Naive B cell (primary cell): ENCODE data around the gene RAB26. TPM values are rescaled to one million over a fixed set of nuclear protein-coding genes. Genes with fewer than 3 reads are reported as not detected.

Source experiments
- ATAC-seq, 2 donors: fragments of 150-1000 bp; cut with Tn5 transposase; 2 replicates each; pipeline ENCODE4 v1.10.0; 2021; ENCODE audit warnings: low read depth in 2 of 2, mild to moderate bottlenecking in 2 of 2, moderate library complexity in 2 of 2
- DNase-seq: peaks from one replicate; pipeline ENCODE4 v3.0.0; 2022
- H3K27ac Mint-ChIP-seq, 6 donors: one replicate each; pipeline ENCODE4 v1.8.0; 2020 to 2022; ENCODE audit warnings: mild to moderate bottlenecking in 6 of 6, mixed read lengths in 6 of 6, moderate library complexity in 5 of 6, inconsistent platforms in 2 of 6
- H3K27me3 Mint-ChIP-seq, 3 donors: one replicate each; pipeline ENCODE4 v1.8.0; 2021 to 2022; ENCODE audit warnings: mixed read lengths in 3 of 3, mild to moderate bottlenecking in 1 of 3
- H3K36me3 Mint-ChIP-seq, 2 donors: one replicate each; pipeline ENCODE4 v1.8.0; 2020 to 2022; ENCODE audit warnings: mixed read lengths in 2 of 2, inconsistent platforms in 1 of 2, mild to moderate bottlenecking in 1 of 2
- H3K4me1 Mint-ChIP-seq, 3 donors: one replicate each; pipeline ENCODE4 v1.8.0; 2020 to 2022; ENCODE audit warnings: mixed read lengths in 3 of 3, inconsistent platforms in 1 of 3, mild to moderate bottlenecking in 1 of 3, moderate library complexity in 1 of 3
- H3K4me3 Mint-ChIP-seq, 8 donors: one replicate each; pipeline ENCODE4 v1.8.0; 2020 to 2022; ENCODE audit warnings: mild to moderate bottlenecking in 8 of 8, mixed read lengths in 8 of 8, moderate library complexity in 8 of 8, inconsistent platforms in 2 of 8
- H3K9me3 Mint-ChIP-seq, 7 donors: one replicate each; pipeline ENCODE4 v1.8.0; 2020 to 2022; ENCODE audit warnings: mixed read lengths in 7 of 7, mild to moderate bottlenecking in 5 of 7, inconsistent platforms in 2 of 7, moderate library complexity in 1 of 7
- polyA plus RNA-seq, 6 donors: library from polyadenylated mRNA; unstranded; fragments of 300-500 nt; fragmentation: Illumina TruSeq; gene quantifications; one replicate each; pipeline ENCODE4 v1.2.3, GENCODE V29; 2021; ENCODE audit warnings: low read depth in 6 of 6

RAB26 gene
- polyA plus RNA-seq, 6 donors from 2014 or later = 0.66 to 2.7 (median 1.4) TPM; not detected in 1

DNA sequence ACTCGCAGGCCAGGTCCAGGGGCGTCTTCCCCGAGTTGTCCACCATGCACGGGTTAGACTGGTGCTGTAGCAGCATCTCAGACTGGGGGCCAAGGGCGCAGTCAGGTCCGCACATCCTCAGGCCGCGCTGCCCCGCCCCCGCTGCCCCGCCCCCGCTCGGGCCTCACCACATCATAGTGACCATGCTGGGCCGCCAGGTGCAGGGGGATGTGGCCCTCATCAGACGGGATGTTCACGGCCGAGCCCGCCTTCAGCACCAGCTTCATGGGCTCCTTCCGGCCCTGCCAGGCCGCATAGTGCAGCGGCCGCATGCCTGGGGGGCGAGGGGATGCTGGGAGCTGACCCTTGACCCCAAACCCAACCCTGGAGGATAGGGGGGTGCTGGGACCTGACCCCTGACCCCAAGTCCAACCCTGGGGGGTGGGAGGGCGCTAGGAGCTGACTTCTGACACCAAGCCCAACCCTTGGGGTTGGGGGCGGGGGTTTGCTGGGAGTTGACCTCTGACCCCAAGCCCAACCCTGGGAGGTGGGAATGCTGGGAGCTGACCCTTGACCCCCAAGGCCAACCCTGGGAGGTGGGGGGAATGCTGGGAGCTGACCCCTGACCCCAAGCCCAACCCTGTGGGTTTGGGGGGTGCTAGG is 40.9 kb downstream of the RAB26 start:
- no peak for DNase-seq
- ATAC-seq = no peak
- peaks cover 0 to 29% (median 14%) of the 10 kb centered on the region in 3 donors for H3K27me3 Mint-ChIP-seq
- no peak overlapping the region for H3K27ac Mint-ChIP-seq
- H3K4me3 Mint-ChIP-seq = no peak overlapping the region
- H3K9me3 Mint-ChIP-seq = no peaks in the 10 kb centered on the region
- H3K4me1 Mint-ChIP-seq = no peaks in the 10 kb centered on the region
- no peaks in the 10 kb centered on the region for H3K36me3 Mint-ChIP-seq

DNA sequence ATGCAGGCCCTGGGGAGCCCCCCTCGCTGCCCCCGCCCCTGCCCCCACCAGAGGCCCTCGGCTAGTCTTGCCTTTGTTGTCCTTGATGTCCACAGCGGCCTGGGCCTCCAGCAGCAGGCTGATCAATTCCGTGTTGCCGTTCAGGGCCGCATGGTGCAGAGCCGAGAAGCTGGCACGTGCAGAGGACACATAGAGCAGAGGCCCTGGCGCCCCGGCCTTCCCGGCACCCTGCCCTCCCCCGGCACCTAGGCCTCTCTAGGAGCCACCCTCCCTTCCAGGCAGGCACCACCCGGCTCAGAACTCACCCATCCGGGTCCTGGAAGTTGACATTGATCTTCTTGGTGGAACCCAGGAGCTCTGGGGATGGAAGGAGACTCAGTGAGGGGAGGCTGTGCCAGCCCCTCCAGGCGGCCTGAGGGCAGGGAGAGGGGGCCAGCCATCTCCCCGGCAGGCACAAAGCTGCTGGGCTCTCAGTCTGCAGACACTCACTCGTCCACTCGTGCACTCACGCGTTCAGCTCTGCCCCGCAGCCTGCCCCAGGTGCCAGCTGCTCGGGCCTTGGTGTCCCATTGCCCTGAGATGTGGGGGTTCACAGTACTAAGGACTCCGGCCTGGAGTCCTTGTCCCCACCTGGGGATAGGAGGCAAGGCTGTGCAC is 41.7 kb downstream of the RAB26 start:
- no peak overlapping the region for H3K4me3 Mint-ChIP-seq
- H3K4me1 Mint-ChIP-seq = peaks cover 5 to 7% (median 5%) of the 10 kb centered on the region in 3 donors

DNA sequence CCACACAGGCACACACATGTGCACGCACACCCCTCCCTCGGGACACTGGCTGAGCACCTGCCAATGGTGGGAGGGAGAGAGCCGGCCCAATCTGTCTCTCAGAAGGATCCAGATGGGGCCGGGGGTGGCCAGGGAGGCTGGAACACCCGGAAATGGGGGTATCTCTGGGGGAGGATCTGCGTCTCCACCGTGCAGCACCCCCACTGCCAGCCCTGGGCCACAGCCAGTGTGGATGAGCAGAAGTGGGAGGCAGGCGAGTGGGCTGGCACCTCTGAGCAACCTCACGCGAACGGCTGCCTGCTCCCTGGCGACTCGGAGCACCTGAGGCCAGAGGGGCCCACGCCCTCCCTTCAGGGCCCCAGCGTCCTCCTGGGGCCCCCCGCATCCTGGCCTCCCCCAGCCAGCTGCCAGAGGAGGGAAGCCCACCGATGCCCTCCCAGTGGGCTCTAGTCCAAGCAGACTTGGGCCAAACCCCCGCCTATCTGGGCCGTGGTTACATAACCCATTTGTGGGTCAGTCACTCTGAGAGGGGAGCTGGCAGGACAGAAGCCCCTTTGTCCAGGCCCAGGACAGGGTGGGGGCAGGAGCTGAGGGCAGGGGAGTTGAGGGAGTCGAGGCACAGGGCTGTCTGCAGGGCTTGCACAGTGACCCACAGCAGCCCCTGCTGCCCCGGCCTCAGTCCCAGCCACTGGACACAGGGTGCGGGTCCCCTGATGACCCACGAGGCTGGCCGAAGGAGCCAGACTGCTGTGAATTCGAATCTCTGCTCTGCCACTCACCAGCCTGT is 42.4 kb downstream of the RAB26 start:
- H3K4me3 Mint-ChIP-seq = no peak overlapping the region
- H3K36me3 Mint-ChIP-seq = no peaks in the 10 kb centered on the region
- no peak overlapping the region for H3K27ac Mint-ChIP-seq
- DNase-seq = no peak
- H3K4me1 Mint-ChIP-seq = peaks cover 5 to 7% (median 6%) of the 10 kb centered on the region in 3 donors
- H3K9me3 Mint-ChIP-seq = no peaks in the 10 kb centered on the region
- peaks cover 6 to 40% (median 22%) of the 10 kb centered on the region in 3 donors for H3K27me3 Mint-ChIP-seq
- no peak for ATAC-seq

More for the DNA sequence above, 41.7 kb downstream of the RAB26 start:
- Mint-ChIP-seq H3K27ac (no peak overlapping the region), H3K27me3 (peaks cover 6 to 36% (median 20%) of the 10 kb centered on the region in 3 donors), H3K9me3 (no peaks in the 10 kb centered on the region), H3K36me3 (no peaks in the 10 kb centered on the region)
- ATAC-seq = no peak
- DNase-seq = no peak

DNA sequence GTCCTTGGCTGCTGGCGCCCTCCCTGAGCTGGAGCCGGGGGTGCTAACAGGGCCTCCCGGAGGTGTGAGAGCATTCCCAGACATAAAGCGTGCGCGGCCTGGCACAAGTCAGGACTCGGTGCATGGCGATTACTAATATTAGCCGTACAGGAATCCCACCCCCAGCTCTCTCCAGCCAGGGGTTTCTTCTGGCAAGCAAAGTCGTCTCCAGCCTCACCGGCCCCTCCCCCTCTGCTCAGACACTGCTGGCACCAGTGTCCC is 43.0 kb downstream of the RAB26 start:
- peaks cover 6 to 40% (median 22%) of the 10 kb centered on the region in 3 donors for H3K27me3 Mint-ChIP-seq
- ATAC-seq = no peak
- H3K27ac Mint-ChIP-seq = no peak overlapping the region
- H3K4me1 Mint-ChIP-seq = peaks cover 5 to 7% (median 6%) of the 10 kb centered on the region in 3 donors
- no peaks in the 10 kb centered on the region for H3K9me3 Mint-ChIP-seq
- DNase-seq = no peak
- no peaks in the 10 kb centered on the region for H3K36me3 Mint-ChIP-seq
- no peak overlapping the region for H3K4me3 Mint-ChIP-seq

DNA sequence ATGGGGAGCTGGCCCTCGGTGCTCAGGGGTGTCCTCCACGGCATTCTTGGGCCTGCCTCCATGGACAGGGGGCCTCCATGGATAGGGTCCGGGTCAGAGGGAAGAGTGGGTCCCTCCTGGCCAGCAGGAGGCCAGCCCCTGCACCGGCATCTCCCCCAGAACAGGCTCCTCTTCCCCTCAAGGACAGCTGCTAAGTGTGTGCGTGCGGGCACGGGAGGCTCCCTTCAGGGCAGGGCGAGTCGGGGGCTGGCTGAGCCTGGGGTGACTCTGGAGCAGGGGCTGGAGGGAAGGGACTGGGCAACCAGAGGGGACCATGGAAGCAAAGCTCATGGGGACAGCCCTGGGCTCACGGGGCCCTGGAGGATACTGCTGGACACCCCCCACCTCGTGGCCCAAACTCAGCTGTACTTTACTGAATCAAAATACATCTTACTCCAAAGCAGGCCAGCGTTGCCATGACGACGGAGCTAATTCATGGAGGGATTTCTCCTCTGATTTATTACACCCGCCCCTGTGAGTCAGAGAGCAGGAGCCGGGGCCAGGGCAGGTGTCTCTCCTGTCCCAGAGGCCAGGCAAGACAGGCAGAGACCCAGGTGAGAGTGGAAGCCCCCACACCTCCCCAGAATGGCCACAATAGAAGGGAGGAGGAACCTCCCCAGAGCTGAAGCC is 45.9 kb downstream of the RAB26 start:
- peaks cover 6 to 9% (median 9%) of the 10 kb centered on the region in 3 donors for H3K4me1 Mint-ChIP-seq
- H3K27me3 Mint-ChIP-seq = peaks cover 23 to 63% (median 43%) of the 10 kb centered on the region in 3 donors
- H3K36me3 Mint-ChIP-seq = no peaks in the 10 kb centered on the region
- ATAC-seq (no peak), DNase-seq (no peak)
- H3K4me3 Mint-ChIP-seq = peak overlapping the region in 5 of 8 donors; percentile 15 to 62 (median 29)
- H3K27ac Mint-ChIP-seq = peak overlapping the region in 1 of 6 donors; percentile 67
- no peaks in the 10 kb centered on the region for H3K9me3 Mint-ChIP-seq

DNA sequence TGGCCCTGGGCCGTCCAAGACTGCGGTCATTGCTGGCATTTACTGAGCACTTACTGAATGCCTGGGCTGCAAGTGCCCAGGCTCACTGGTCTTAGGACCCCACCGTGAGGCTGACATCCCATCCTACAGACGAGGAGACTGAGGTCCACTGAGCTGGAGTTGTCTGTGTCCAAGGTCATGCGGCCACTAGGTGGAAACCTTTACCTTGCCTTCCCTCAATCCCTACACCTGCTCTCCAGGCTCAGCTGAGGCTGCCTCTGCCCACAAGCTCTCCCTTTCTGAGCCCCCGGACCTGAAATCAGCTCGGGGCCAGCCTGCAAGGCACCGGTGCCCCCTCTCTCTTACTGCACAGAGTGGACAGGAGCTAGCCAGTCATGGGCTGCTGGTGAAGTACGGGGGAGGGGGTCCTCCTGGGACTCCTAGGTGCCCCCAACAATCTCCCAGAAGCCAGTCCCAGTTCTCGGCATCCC is 46.5 kb downstream of the RAB26 start:
- H3K4me3 Mint-ChIP-seq = peak overlapping the region in 7 of 8 donors; percentile 21 to 79 (median 58)

DNA sequence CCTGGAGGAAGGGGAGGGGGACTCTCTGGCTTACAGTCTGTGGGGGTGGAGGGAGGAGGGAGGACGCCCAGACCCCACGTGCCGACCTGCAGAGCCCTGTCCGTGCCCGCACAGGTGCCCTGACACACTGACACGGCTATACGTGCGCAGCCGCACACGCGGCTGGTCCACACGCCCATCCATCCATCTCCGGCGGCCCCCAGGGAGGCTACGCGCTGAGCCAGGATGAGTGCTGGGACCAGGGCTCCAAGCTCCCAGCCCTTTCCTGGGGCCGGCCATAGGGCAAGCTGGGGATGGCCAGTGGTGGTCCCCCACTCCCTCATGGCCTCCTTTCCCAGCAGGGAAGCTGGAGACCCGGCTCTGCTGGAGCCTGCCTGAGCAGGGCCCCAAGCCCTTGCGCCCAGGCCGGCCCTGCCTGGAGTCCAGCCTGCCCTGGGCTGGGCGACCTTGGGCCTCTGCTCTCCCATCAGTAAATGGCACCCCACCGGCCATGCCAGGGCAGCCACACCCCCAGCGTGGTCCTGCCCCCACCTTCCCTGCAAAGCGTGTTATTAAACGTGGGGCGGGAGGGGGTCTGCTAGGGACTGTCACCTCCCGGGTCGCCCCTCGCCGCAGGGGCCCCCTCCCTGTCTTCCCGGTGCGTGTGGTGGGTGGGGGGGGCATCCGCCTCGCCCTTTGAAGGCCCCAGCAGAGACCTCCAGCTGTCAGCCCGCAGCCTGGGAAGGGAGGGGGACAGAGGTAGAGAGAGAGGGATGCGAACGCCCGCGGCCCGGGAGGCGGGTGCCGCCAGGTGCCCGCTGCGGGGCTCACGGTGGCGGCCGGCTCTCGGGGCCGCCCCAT is 47.1 kb downstream of the RAB26 start:
- DNase-seq = no peak
- Mint-ChIP-seq H3K9me3 (peaks cover 0 to 1% (median 0%) of the 10 kb centered on the region in 7 donors), H3K4me3 (peak overlapping the region in 6 of 8 donors; percentile 45 to 79 (median 60)), H3K27me3 (peaks cover 23 to 72% (median 52%) of the 10 kb centered on the region in 3 donors), H3K27ac (no peak overlapping the region), H3K36me3 (no peaks in the 10 kb centered on the region), H3K4me1 (peaks cover 6 to 9% (median 9%) of the 10 kb centered on the region in 3 donors)
- peak; percentile 23 to 26 for ATAC-seq

More for the DNA sequence above, 46.5 kb downstream of the RAB26 start:
- H3K9me3 Mint-ChIP-seq = no peaks in the 10 kb centered on the region
- peak overlapping the region in 2 of 6 donors; percentile 67 to 91 for H3K27ac Mint-ChIP-seq
- ATAC-seq (peak; percentile 74 to 83), DNase-seq (peak; percentile 53)
- H3K36me3 Mint-ChIP-seq = no peaks in the 10 kb centered on the region
- H3K4me1 Mint-ChIP-seq = peaks cover 6 to 9% (median 9%) of the 10 kb centered on the region in 3 donors
- H3K27me3 Mint-ChIP-seq = peaks cover 23 to 66% (median 46%) of the 10 kb centered on the region in 3 donors

DNA sequence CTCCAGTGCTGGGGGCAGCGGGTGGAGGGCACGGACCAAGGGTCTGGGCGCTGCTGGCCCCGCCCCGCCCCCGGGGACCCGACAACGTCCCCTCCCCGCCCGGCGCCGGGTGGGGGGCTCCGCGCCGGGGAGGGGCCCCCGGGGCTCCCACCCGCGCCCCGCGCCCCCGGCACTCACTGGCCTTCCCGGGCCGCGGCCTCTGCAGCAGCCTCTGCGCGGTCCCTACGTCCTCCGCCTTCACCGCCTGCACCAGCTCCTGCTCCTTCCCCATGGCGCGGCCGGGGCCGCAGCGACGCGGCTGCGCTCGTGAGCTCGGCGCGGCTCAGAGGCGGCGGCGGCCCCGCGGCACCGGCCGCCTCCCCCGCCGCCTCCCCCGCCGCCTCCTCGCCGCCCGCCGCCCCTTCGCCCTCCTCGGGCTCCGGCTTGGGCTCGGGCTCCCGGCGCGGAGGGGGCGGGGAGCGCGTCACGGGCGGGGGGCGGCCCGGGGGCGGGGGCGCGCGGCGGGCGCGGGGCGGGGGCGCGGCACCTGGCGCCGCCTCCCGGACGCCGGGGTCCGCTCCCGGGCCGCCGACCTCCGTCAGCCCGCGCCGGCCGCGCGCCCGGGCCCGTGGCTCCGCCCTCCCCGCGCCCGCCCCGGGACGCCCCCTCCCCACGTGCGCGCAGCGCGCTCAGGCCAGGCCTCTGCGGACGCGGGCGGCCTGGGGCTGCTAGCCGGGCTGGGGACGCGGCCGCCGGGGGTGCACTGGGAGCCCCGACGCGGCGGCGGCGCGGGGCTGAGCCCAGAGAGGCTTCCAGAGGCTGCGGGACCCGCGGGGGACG is 47.9 kb downstream of the RAB26 start, which contains the start of gene CASKIN1:
Gene CASKIN1, minus strand, starts transcription at position 444 of the 819 bp plus-strand sequence. Its CDS starts 173 bp downstream, at position 271.
- peaks cover 23 to 73% (median 54%) of the 10 kb centered on the region in 3 donors for H3K27me3 Mint-ChIP-seq
- H3K4me1 Mint-ChIP-seq = peaks cover 6 to 9% (median 9%) of the 10 kb centered on the region in 3 donors
- H3K36me3 Mint-ChIP-seq = no peaks in the 10 kb centered on the region
- H3K4me3 Mint-ChIP-seq = peak within 1 kb of the TSS; percentile 56 to 84 (median 70)
- H3K27ac Mint-ChIP-seq = no peak within 1 kb of the TSS
- peaks cover 0 to 1% (median 0%) of the 10 kb centered on the region in 7 donors for H3K9me3 Mint-ChIP-seq
- ATAC-seq = peak; percentile 43 to 56
- no peak for DNase-seq

DNA sequence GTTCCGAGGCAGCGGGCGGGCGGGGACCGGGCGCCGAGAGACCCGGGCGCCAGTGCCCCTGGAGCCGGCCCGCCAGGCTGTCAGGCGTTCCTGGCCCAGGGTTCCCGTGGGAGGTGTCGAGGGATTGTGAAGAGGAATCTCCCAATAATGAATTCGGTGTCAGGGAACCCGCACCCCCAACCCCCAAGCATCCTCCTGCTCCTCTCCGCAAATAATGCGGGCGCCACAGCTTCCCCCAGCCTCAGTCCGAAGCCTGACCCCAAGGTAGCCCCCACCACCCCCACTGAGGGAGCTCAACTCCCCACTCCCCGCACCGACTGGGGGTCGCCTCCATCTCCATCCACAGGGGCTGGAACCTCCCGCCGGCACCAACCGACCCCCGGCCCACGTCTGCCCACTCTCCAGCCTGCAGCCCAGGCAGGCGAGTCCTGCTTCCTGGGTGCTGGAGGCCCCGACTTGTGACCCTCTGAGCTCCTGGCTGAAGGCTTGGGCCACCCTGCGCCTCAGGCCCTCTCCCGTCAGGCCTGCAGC is 48.6 kb downstream of the RAB26 start:
- ATAC-seq (no peak), DNase-seq (no peak)
- Mint-ChIP-seq H3K27ac (no peak overlapping the region), H3K27me3 (peaks cover 23 to 73% (median 49%) of the 10 kb centered on the region in 3 donors), H3K4me1 (peaks cover 6 to 9% (median 9%) of the 10 kb centered on the region in 3 donors), H3K9me3 (peaks cover 0 to 1% (median 0%) of the 10 kb centered on the region in 7 donors), H3K4me3 (peak overlapping the region; percentile 56 to 84 (median 70)), H3K36me3 (no peaks in the 10 kb centered on the region)

DNA sequence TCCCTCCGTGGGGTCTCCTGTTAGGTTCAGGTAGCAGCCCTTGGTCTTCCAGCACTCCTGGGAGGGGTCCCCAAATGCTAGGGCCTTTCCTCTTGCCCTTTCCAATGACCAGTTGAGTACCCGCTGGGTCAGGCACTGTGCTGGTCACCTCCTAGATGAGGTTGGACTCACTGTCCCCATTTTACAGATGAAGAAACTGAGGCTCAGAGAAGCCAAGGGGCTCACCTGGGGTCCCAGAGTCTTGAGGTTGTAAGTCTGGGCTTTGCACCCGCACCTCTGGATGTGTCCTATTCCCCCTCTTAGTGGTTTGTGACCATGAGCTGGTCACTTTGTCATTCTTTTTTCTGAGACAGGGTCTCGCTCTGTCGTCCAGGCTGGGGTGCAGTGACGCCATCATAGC is 49.3 kb downstream of the RAB26 start:
- peaks cover 6 to 9% (median 9%) of the 10 kb centered on the region in 3 donors for H3K4me1 Mint-ChIP-seq
- H3K27me3 Mint-ChIP-seq = peaks cover 23 to 68% (median 41%) of the 10 kb centered on the region in 3 donors
- DNase-seq (no peak), ATAC-seq (no peak)
- H3K36me3 Mint-ChIP-seq = no peaks in the 10 kb centered on the region
- peak overlapping the region in 1 of 6 donors; percentile 13 for H3K27ac Mint-ChIP-seq
- peaks cover 0 to 1% (median 0%) of the 10 kb centered on the region in 7 donors for H3K9me3 Mint-ChIP-seq
- peak overlapping the region; percentile 20 to 82 (median 70) for H3K4me3 Mint-ChIP-seq

DNA sequence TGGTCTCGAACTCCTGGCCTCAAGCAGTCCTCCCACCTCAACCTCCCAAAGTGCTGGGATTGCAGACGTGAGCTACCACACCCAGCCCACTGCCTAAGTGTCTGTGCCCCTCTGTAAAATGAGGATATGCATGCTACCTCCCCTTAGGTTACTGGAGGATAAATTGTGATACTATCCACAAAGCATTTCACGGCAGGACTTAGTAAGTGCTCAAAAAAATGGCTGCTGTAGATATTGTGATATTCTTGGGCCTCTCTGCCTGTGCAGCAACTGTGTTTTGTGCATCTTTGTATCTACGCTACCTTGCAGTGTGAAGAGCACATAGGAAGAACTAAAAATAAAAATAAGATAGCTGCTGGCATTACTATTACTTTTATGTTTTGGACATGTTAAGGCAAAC is 49.9 kb downstream of the RAB26 start:
- Mint-ChIP-seq H3K36me3 (no peaks in the 10 kb centered on the region), H3K4me3 (peak overlapping the region in 7 of 8 donors; percentile 10 to 82 (median 68))
- ATAC-seq = no peak

More for the DNA sequence above, 49.9 kb downstream of the RAB26 start:
- peaks cover 23 to 62% (median 40%) of the 10 kb centered on the region in 3 donors for H3K27me3 Mint-ChIP-seq
- H3K27ac Mint-ChIP-seq = no peak overlapping the region
- H3K9me3 Mint-ChIP-seq = peaks cover 0 to 1% (median 0%) of the 10 kb centered on the region in 7 donors
- peaks cover 8 to 9% (median 9%) of the 10 kb centered on the region in 3 donors for H3K4me1 Mint-ChIP-seq
- no peak for DNase-seq
